Measurements from ENCODE around the gene MGMT. TPM values are rescaled to one million over a fixed set of nuclear protein-coding genes. Genes with fewer than 3 reads are reported as not detected.

Gene MGMT
- total and polyA plus RNA-seq, 2 donors (not counting 3 experiments of a cell fraction or from before 2014, with no cell fraction given) = 15.0 to 15.2 TPM

GRCh38 chr10:129494740-129495139, 27.7 kb downstream of the MGMT start:
- H3K27me3 ChIP-seq (ENCODE audit: control insufficient read depth in 2 of 2, insufficient read depth in 2 of 2, low read length in 2 of 2) = no peaks in the 10 kb centered on the region
- peaks cover 6% of the 10 kb centered on the region for H3K9me3 ChIP-seq (replicated peaks; ENCODE audit: control insufficient read depth, insufficient read depth, low read length)
- H3K9me1 ChIP-seq (replicated peaks; ENCODE audit: control insufficient read depth, extremely low read depth, insufficient read depth, low read length) = no peaks in the 10 kb centered on the region
- no peaks in the 10 kb centered on the region for H3K4me1 ChIP-seq (ENCODE audit: control insufficient read depth, extremely low read depth, insufficient read depth, low read length)
- no peak overlapping the region for H3K4me2 ChIP-seq (ENCODE audit: insufficient read depth, low read length)
- no peaks in the 10 kb centered on the region for H4K20me1 ChIP-seq (replicated peaks; ENCODE audit: control insufficient read depth, extremely low read depth, insufficient read depth, low read length)
- H3K27ac ChIP-seq (ENCODE audit: insufficient read depth, low read depth, low read length) = no peak overlapping the region
- POLR2A ChIA-PET = no interaction called here
- intact Hi-C loops (cut with micrococcal nuclease) = no loop called here
- FAIRE-seq = no peak
- CTCF ChIA-PET = no interaction called here
- no peak for DNase-seq (ENCODE audit: low read depth, low spot score)
- no peak overlapping the region for H2AFZ ChIP-seq (ENCODE audit: low read depth, low read length)
- no TSS peak for BruUV-seq (replicated peaks)
- H3K79me2 ChIP-seq (ENCODE audit: control insufficient read depth, insufficient read depth, low read length) = no peaks in the 10 kb centered on the region
- H3K9ac ChIP-seq (replicated peaks; ENCODE audit: extremely low read depth, insufficient read depth, low read length) = no peak overlapping the region
- dilution Hi-C loops (cut with MboI; ENCODE audit: extremely low pct_ligation_motif_present, low sequenced_read_pairs) = no loop called here
- no peaks in the 10 kb centered on the region for H3K36me3 ChIP-seq (ENCODE audit: control insufficient read depth in 2 of 2, extremely low read depth in 1 of 2, insufficient read depth in 2 of 2, low read length in 2 of 2)
- TF ChIP-seq GATA2 (IDR thresholded peaks at IDR 0.05; ENCODE audit: insufficient read depth, insufficient read length, low read depth, low read length) = no peak
- no peak for TF ChIP-seq POLR2AphosphoS5 (IDR thresholded peaks at IDR 0.05; ENCODE audit: insufficient read depth, low read depth, low read length)
- TF ChIP-seq EZH2 (IDR thresholded peaks at IDR 0.05; ENCODE audit: borderline replicate concordance, low read depth, low read length, severe bottlenecking) = no peak
- no peak for TF ChIP-seq MYC (IDR thresholded peaks at IDR 0.05; ENCODE audit: low read depth, low read length)
- TF ChIP-seq MAX (IDR thresholded peaks at IDR 0.05; ENCODE audit: insufficient read depth, insufficient read length) = no peak
- TF ChIP-seq JUN (IDR thresholded peaks at IDR 0.05; ENCODE audit: borderline replicate concordance, insufficient read depth, insufficient read length, low read depth) = no peak
- TF ChIP-seq CTCF (IDR thresholded peaks at IDR 0.05; ENCODE audit: extremely low read depth in 1 of 2, insufficient read depth in 1 of 2, low read depth in 1 of 2, low read length in 2 of 2) = no peak
- no peak for TF ChIP-seq POLR2A (IDR thresholded peaks at IDR 0.05; ENCODE audit: low read depth, low read length)
- no peak for TF ChIP-seq FOS (IDR thresholded peaks at IDR 0.05; ENCODE audit: borderline replicate concordance, insufficient read depth, low read length)
- H3K4me3 ChIP-seq (replicated peaks in 1 of 3; ENCODE audit: insufficient read depth in 1 of 3, low read depth in 1 of 3, low read length in 3 of 3) = no peak overlapping the region
